NB4 (cell line): ENCODE measurements around the gene RASIP1.

Source experiments
- CTCF ChIP-seq: IDR thresholded peaks from one replicate; pipeline ENCODE4 v1.5.1; 2012; ENCODE audit warnings: low read depth, low read length
- POLR2A ChIP-seq: IDR thresholded peaks from 2 replicates; pipeline ENCODE4 v1.6.1; 2011; ENCODE audit warnings: mild to moderate bottlenecking; ENCODE audit not compliant: insufficient read length; ENCODE audit errors: extremely low read depth

GRCh38 chr19:48750771-48751504, 10.5 kb upstream of the RASIP1 start:
- TF ChIP-seq POLR2A = peak; percentile 23
- no peak for TF ChIP-seq CTCF
